Mucosa of rectum (tissue), 2 donors: ENCODE data around the gene TGFA.
"Not testable (repeated sequence)": the region's sequence is repeated elsewhere in the genome, so short reads cannot be mapped to it uniquely, and the experiment has no call there.

Experiments
- H3K27ac ChIP-seq, 2 donors: one replicate each; pipeline ENCODE4 v1.7.0; 2013; ENCODE audit warnings: inconsistent platforms in 2 of 2, low read depth in 2 of 2, low read length in 2 of 2
- H3K27me3 ChIP-seq, 2 donors: one replicate each; pipeline ENCODE4 v1.7.0; 2013; ENCODE audit warnings: low read length in 2 of 2; ENCODE audit not compliant: control insufficient read depth in 2 of 2, insufficient read depth in 2 of 2
- H3K36me3 ChIP-seq, 2 donors: one replicate each; pipeline ENCODE4 v1.7.0; 2013; ENCODE audit warnings: low read length in 2 of 2; ENCODE audit not compliant: control insufficient read depth in 2 of 2, insufficient read depth in 2 of 2
- H3K4me1 ChIP-seq, 2 donors: one replicate each; pipeline ENCODE4 v1.7.0; 2013; ENCODE audit warnings: low read length in 2 of 2, mild to moderate bottlenecking in 1 of 2; ENCODE audit not compliant: control insufficient read depth in 2 of 2, insufficient read depth in 2 of 2
- H3K4me3 ChIP-seq, 2 donors: one replicate each; pipeline ENCODE4 v1.7.0; 2013; ENCODE audit warnings: low read length in 2 of 2
- H3K9ac ChIP-seq, 2 donors: one replicate each; pipeline ENCODE4 v1.7.0; 2013; ENCODE audit warnings: low read length in 2 of 2, low read depth in 1 of 2, mild to moderate bottlenecking in 1 of 2
- H3K9me3 ChIP-seq, 2 donors: one replicate each; pipeline ENCODE4 v1.7.0; 2013; ENCODE audit warnings: low read length in 2 of 2; ENCODE audit not compliant: control insufficient read depth in 2 of 2
- donor health status: healthy.
- donor health status: Normal muscosa, but diverticular disease.

TGFA gene

DNA sequence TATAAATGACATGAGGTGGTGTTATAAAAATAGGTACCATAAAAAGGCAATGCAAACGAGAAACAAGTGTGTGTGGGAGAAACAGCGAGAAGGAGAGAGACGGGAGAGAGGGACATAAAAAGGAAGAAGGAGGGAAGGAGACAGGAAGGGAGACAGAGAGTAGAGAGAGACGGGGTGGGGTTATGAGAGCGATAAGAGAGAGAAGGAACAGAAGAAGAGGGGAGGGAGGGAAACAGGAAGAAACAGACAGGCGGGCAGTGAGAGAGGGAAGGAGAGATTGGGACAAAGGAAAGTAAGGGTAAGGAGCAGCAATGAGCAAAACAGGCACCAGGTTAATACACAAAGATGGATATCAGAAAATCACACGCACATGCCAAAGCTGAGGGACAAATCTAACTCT is 83.7 kb downstream of the TGFA start:
- H3K9me3 ChIP-seq, result no peaks in the 10 kb centered on the region
- peaks cover 1 to 2% of the 10 kb centered on the region in 2 donors for H3K36me3 ChIP-seq
- no peaks in the 10 kb centered on the region for H3K27me3 ChIP-seq
- no peak overlapping the region for H3K4me3 ChIP-seq
- H3K4me1 ChIP-seq, result peaks cover 0 to 4% of the 10 kb centered on the region in 2 donors
- no peak overlapping the region for H3K9ac ChIP-seq
- H3K27ac ChIP-seq, result no peak overlapping the region

- Histone ChIP-seq H3K27ac (no peak overlapping the region), H3K4me3 (no peak overlapping the region), H3K9me3 (no peaks in the 10 kb centered on the region), H3K9ac (no peak overlapping the region), H3K27me3 (no peaks in the 10 kb centered on the region), H3K4me1 (peaks cover 0 to 3% of the 10 kb centered on the region in 2 donors), H3K36me3 (peaks cover 2 to 7% of the 10 kb centered on the region in 2 donors)
Observed at GRCh38 chr2:70469435-70469834, 84.2 kb downstream of the TGFA start.

DNA sequence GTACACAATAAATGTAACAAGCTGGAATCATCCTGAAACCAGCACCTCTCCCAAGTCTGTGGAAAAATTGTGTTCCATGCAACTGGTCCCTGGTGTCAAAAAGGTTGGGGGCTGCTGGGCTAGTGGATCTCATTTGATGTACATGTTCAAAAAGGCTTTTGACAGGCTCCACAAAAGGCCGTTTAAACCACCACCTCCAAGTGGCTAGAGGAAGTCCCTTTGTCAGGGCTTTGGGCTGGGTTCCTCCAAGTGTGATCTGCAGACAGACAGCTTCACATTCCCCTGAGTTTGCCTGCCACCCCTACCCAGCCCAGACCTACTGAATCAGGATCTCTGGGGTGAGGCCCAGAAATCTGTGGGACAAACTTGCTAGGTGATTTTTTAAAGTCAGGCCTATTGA is 84.7 kb downstream of the TGFA start:
- no peak overlapping the region for H3K4me3 ChIP-seq
- no peak overlapping the region for H3K27ac ChIP-seq
- peaks cover 2 to 8% of the 10 kb centered on the region in 2 donors for H3K36me3 ChIP-seq
- H3K4me1 ChIP-seq, result no peaks in the 10 kb centered on the region
- H3K9ac ChIP-seq, result no peak overlapping the region
- H3K27me3 ChIP-seq, result no peaks in the 10 kb centered on the region
- no peaks in the 10 kb centered on the region for H3K9me3 ChIP-seq

DNA sequence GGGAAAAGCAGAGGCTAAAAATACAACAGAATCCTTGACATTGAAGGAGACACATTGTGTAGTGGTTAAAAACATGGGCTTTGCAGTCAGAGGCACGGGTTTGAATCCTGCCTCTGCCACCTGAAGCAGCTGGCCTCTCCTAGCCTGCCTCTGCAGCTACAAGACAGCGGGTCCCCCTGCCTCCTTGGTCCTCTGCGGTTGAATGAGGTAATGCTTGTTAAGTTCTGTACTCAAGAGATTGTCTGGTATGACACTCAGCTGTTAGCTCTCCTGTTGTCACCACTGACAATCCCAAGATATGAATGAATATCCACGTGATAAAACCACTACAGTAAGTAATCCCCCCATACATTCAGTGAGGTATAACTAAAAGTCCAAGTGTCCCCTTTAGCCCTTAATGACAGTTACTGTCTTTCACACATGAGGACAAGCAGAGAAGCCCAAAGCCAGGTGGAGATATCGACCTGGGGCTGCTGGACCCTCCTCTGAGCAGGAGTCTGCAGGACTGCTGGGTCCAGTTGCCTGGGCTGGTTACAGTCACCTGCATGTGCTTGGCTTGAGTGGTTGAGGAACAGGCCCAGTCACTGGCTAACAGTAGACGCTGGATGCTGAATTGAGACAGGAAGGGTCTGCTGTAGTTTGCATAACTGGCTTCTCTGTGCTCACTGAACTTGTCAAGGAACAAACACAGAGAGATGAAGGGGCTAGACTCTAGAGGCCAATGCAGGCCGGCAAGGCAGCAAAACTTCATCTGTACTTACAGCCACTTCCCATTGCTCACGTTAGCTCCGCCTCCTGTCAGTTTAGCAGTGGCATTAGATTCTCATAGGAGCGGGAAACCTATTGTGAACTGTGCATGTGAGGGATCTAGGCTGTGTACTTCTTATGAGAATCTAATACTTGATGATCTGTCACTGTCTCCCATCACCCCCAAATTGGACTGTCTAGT is 85.5 kb downstream of the TGFA start:
- H3K9ac ChIP-seq, result no peak overlapping the region
- no peaks in the 10 kb centered on the region for H3K4me1 ChIP-seq
- H3K27me3 ChIP-seq, result no peaks in the 10 kb centered on the region
- H3K4me3 ChIP-seq, result no peak overlapping the region
- peaks cover 4 to 10% of the 10 kb centered on the region in 2 donors for H3K36me3 ChIP-seq
- H3K27ac ChIP-seq, result no peak overlapping the region
- H3K9me3 ChIP-seq, result no peaks in the 10 kb centered on the region

DNA sequence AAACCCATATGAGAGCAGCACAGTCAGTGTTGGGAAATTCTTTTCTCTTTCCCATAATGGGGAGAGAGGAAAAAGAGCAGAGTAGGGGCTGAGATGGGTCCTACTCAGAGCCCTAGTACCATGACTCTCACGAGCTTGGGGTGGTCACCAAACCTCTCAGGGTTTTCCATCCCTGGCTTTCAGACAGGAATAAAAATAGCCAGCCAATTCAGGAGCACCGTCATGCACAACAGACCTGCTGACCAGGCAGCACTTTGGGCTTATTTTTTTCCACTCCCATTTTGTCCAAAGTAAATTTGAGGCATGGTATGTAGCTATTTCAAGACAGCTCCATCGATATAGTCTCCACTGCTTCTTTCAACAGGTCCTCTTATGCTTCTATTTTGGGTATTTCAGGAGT is 86.4 kb downstream of the TGFA start:
- Histone ChIP-seq H3K36me3 (peaks cover 8 to 13% of the 10 kb centered on the region in 2 donors), H3K9me3 (no peaks in the 10 kb centered on the region), H3K27ac (no peak overlapping the region), H3K9ac (no peak overlapping the region), H3K27me3 (no peaks in the 10 kb centered on the region), H3K4me3 (no peak overlapping the region), H3K4me1 (no peaks in the 10 kb centered on the region)

DNA sequence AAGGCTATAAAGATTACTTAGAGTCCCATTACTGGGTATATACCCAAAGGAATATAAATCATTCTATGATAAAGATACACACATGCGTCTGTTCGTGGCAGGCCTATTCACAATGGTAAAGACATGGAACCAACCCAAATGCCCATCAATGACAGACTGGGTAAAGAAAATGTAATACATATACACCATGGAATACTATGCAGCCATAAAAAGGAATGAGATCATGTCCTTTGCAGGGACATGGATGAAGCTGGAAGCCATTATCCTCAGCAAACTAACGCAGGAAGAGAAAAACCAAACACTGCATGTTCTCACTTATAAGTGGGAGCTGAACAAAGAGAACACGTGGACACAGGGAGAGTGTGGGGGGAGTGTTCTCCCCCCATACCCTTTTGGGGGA is 87.0 kb downstream of the TGFA start:
- H3K36me3 ChIP-seq, result peaks cover 8 to 13% of the 10 kb centered on the region in 2 donors
- not testable (repeated sequence) for H3K27ac ChIP-seq, H3K4me3 ChIP-seq, H3K4me1 ChIP-seq, H3K27me3 ChIP-seq, H3K9me3 ChIP-seq, H3K9ac ChIP-seq

GRCh38 chr2:70463997-70464396 is 89.6 kb downstream of the TGFA start:
- H3K27ac ChIP-seq, result no peak overlapping the region
- H3K27me3 ChIP-seq, result no peaks in the 10 kb centered on the region
- H3K4me1 ChIP-seq, result no peaks in the 10 kb centered on the region
- H3K4me3 ChIP-seq, result no peak overlapping the region
- no peak overlapping the region for H3K9ac ChIP-seq
- H3K9me3 ChIP-seq, result no peaks in the 10 kb centered on the region
- H3K36me3 ChIP-seq, result peaks cover 8 to 13% of the 10 kb centered on the region in 2 donors

DNA sequence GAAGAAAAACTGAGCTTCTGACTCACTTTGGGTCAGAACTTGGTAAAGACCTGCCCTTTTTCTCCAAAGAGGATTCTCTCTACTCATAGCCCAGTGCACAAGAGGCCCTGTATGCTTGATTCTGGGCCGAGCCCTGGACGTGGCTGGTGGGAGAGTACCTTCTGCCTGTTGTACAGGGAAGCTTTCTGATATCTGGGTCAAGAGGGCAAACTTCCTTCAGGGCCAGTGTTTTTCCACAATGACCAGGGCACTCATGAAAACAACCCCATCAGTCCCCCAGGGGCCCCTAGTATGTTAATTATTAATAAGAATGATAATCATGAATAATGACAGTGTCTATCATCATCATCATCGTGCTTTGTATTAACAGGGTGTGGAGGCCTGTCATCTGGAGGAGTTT is 90.0 kb downstream of the TGFA start:
- Histone ChIP-seq H3K27me3 (no peaks in the 10 kb centered on the region), H3K9ac (no peak overlapping the region), H3K4me1 (no peaks in the 10 kb centered on the region), H3K27ac (no peak overlapping the region), H3K4me3 (no peak overlapping the region), H3K36me3 (peaks cover 8 to 13% of the 10 kb centered on the region in 2 donors), H3K9me3 (no peaks in the 10 kb centered on the region)

- Histone ChIP-seq H3K9ac (no peak overlapping the region), H3K4me3 (no peak overlapping the region), H3K27ac (no peak overlapping the region), H3K4me1 (no peaks in the 10 kb centered on the region), H3K9me3 (no peaks in the 10 kb centered on the region), H3K36me3 (peaks cover 8 to 13% of the 10 kb centered on the region in 2 donors), H3K27me3 (no peaks in the 10 kb centered on the region)
Observed at GRCh38 chr2:70461981-70462876, 91.4 kb downstream of the TGFA start.

DNA sequence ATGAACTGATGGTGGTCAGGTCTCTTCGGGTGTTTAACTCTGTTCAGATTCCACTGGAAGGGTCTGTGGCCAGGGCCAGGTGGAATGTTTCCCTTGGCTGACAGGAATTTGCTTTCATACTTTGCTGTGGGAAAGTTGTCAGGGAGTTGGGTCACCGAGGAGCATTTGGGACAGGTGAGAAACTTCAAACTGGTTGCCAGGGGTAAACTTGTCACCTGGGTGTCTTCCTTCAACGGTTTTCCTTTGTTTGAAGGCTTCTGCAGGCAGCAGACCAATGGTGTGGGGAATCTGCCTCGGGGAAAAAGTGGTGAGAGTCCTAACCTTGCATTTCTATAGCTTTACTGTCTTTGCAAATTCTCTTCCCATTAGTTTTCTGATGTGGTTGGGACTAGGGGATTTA is 92.2 kb downstream of the TGFA start:
- H3K27me3 ChIP-seq, result no peaks in the 10 kb centered on the region
- H3K4me3 ChIP-seq, result no peak overlapping the region
- no peak overlapping the region for H3K27ac ChIP-seq
- no peak overlapping the region for H3K9ac ChIP-seq
- H3K4me1 ChIP-seq, result no peaks in the 10 kb centered on the region
- no peaks in the 10 kb centered on the region for H3K9me3 ChIP-seq
- H3K36me3 ChIP-seq, result peaks cover 8 to 15% of the 10 kb centered on the region in 2 donors
